Measurements from ENCODE around the gene PPP2R1B. TPM values are rescaled to one million over a fixed set of nuclear protein-coding genes. Genes with fewer than 3 reads are reported as not detected.

The PPP2R1B gene
- total and polyA plus RNA-seq, 12 donors = 5.8 to 16.8 (median 10.7) TPM

DNA sequence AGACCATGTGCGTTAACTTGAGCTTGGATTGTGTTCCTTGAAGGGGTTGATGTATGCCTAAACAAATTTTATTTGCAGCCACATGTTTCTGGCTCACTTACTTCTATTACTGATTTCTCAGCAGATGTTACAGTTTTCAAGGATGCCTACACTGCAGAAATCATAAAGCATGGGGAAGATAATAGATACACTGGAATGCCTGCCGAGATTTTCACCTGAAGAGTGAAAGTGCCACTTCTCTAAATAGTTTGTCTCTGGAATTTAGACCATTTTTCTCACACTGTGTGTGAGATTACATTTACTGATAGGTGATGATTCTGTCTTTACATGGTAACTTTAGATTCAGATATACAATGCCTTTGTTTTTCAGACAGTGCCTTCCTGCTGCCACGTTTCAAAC lies 82.4 kb downstream of the PPP2R1B start:
- H3K27me3 ChIP-seq = no peaks in the 10 kb centered on the region
- no peaks in the 10 kb centered on the region for H3K9me3 ChIP-seq
- ATAC-seq (no peak), DNase-seq (no peak)
- intact Hi-C loops (cut with DNase I) = no loop called here
- H3K27ac ChIP-seq = no peak overlapping the region
- H3K4me3 ChIP-seq = no peak overlapping the region
- peaks cover 0 to 14% (median 5%) of the 10 kb centered on the region in 9 donors for H3K4me1 ChIP-seq
- 85 to 89% methylated on average over 3 of the region's 3 CpGs for WGBS, 2 donors
- H3K36me3 ChIP-seq = peaks cover 0 to 39% (median 7%) of the 10 kb centered on the region in 9 donors
- TF ChIP-seq, protein P1, sequence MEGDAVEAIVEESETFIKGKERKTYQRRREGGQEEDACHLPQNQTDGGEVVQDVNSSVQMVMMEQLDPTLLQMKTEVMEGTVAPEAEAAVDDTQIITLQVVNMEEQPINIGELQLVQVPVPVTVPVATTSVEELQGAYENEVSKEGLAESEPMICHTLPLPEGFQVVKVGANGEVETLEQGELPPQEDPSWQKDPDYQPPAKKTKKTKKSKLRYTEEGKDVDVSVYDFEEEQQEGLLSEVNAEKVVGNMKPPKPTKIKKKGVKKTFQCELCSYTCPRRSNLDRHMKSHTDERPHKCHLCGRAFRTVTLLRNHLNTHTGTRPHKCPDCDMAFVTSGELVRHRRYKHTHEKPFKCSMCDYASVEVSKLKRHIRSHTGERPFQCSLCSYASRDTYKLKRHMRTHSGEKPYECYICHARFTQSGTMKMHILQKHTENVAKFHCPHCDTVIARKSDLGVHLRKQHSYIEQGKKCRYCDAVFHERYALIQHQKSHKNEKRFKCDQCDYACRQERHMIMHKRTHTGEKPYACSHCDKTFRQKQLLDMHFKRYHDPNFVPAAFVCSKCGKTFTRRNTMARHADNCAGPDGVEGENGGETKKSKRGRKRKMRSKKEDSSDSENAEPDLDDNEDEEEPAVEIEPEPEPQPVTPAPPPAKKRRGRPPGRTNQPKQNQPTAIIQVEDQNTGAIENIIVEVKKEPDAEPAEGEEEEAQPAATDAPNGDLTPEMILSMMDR (IDR thresholded peaks at IDR 0.05) = no peak

DNA sequence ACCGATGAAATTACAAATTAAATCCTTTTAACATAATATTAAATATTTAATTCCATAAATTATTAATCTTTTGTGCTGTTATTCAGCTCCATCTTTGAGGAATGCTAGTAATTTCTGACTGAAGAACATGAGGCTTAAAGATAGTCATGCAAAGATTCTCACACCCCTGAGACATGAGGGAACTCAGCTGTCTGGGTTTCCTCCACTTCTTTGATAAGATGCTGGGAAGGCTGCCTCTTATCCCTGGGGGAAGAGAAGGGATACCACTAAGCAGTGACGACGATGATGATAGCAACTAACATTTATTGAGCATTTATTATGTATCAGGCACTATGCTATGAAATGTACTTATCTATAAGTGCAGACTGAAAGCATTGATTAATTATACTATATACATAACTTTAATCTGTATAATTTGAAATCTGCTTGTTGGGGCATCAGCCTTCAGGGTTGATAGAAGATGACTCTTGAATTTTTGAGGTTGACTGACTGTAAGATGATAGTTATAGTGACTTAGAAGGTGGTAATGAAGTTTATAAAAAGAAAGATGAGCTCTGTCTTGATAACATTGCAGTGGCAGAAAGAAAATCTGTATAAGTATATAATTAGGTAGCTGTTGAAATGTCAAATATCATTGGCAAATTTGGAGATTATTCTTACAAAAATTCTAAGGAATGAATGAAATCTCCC lies 85.6 kb downstream of the PPP2R1B start:
- Histone ChIP-seq H3K4me1 (peaks cover 0 to 29% (median 11%) of the 10 kb centered on the region in 9 donors), H3K27ac (no peak overlapping the region), H3K27me3 (no peaks in the 10 kb centered on the region), H3K4me3 (no peak overlapping the region), H3K9me3 (no peaks in the 10 kb centered on the region), H3K36me3 (peaks cover 0 to 18% (median 0%) of the 10 kb centered on the region in 9 donors)
- intact Hi-C loops (cut with DNase I) = no loop called here
- TF ChIP-seq, protein P1 (IDR thresholded peaks at IDR 0.05) = no peak
- WGBS, 2 donors = 73 to 77% methylated on average over 3 of the region's 3 CpGs
- no peak for DNase-seq
- ATAC-seq = no peak

Other genes with a start within 250 kb of the PPP2R1B start
- gene LAYN, start 225.7 kb downstream of the PPP2R1B start, total RNA-seq = 1 to 10 TPM; 1.8 to 4.9 (median 4.0) TPM
- 1 to 10 TPM; 1.6 to 4.4 TPM for gene LAYN, start 225.7 kb downstream of the PPP2R1B start, polyA plus RNA-seq
- gene SIK2, start 163.9 kb downstream of the PPP2R1B start, total RNA-seq = 10 to 100 TPM; 17.3 to 41.6 (median 30.8) TPM
- gene SIK2, start 163.9 kb downstream of the PPP2R1B start, polyA plus RNA-seq = 10 to 100 TPM in 1 of 2 donors, 1 to 10 TPM in 1; 4.1 to 11.7 TPM
- 10 to 100 TPM; 12.8 to 26.5 (median 17.8) TPM for gene ALG9, start 105.2 kb upstream of the PPP2R1B start, total RNA-seq
- 10 to 100 TPM; 20.0 to 25.8 TPM for gene ALG9, start 105.2 kb upstream of the PPP2R1B start, polyA plus RNA-seq
- gene FDXACB1, start 112.8 kb upstream of the PPP2R1B start, total RNA-seq = 1 to 10 TPM; 1.1 to 2.0 (median 1.5) TPM
- 1 to 10 TPM in 1 of 2 donors, under 1 TPM in 1; 0.86 to 1.3 TPM for gene FDXACB1, start 112.8 kb upstream of the PPP2R1B start, polyA plus RNA-seq
- 10 to 100 TPM; 17.5 to 38.5 (median 31.5) TPM for gene CFAP68, start 113.2 kb upstream of the PPP2R1B start, total RNA-seq
- gene CFAP68, start 113.2 kb upstream of the PPP2R1B start, polyA plus RNA-seq = 10 to 100 TPM; 14.7 to 24.6 TPM
- gene CRYAB, start 145.4 kb upstream of the PPP2R1B start, total RNA-seq = over 10,000 TPM in 2 of 10 donors, 1,000 to 10,000 TPM in 8; 7,877 to 10,608 (median 8,590) TPM
- over 10,000 TPM in 1 of 2 donors, 1,000 to 10,000 TPM in 1; 7,695 to 25,436 TPM for gene CRYAB, start 145.4 kb upstream of the PPP2R1B start, polyA plus RNA-seq
- 10 to 100 TPM; 18.9 to 65.4 (median 29.1) TPM for gene HSPB2, start 146.3 kb upstream of the PPP2R1B start, total RNA-seq
- 100 to 1,000 TPM in 1 of 2 donors, 10 to 100 TPM in 1; 37.7 to 136 TPM for gene HSPB2, start 146.3 kb upstream of the PPP2R1B start, polyA plus RNA-seq
- gene C11orf52, start 152.5 kb upstream of the PPP2R1B start, total RNA-seq = 1 to 10 TPM in 8 of 10 donors, under 1 TPM in 2; 0.48 to 4.1 (median 1.6) TPM
- 1 to 10 TPM; 3.0 to 3.2 TPM for gene C11orf52, start 152.5 kb upstream of the PPP2R1B start, polyA plus RNA-seq
- 10 to 100 TPM in 9 of 10 donors, 1 to 10 TPM in 1; 5.6 to 36.8 (median 28.6) TPM for gene DIXDC1, start 171.0 kb upstream of the PPP2R1B start, total RNA-seq
- 1 to 10 TPM; 4.7 to 5.6 TPM for gene DIXDC1, start 171.0 kb upstream of the PPP2R1B start, polyA plus RNA-seq